Skeletal muscle cell (primary cell): ENCODE data around the gene BAIAP3.

Experiments used
- DNase-seq: peaks from one replicate; pipeline ENCODE4 v3.0.0-alpha.2; 2010; ENCODE audit warnings: low read depth
- H3K4me3 ChIP-seq: 2 replicates; pipeline ENCODE4 v1.5.1; 2011; ENCODE audit warnings: low read depth, mild to moderate bottlenecking, control low read depth, low read length, moderate library complexity

Gene BAIAP3

GRCh38 chr16:1379304-1380076 is 46.0 kb downstream of the BAIAP3 start:
- peak overlapping the region; percentile 51 for H3K4me3 ChIP-seq
- DNase-seq: no peak

- H3K4me3 ChIP-seq: no peak overlapping the region
- DNase-seq: no peak
Observed at GRCh38 chr16:1380195-1380594, 46.8 kb downstream of the BAIAP3 start.

GRCh38 chr16:1381612-1382406 is 48.4 kb downstream of the BAIAP3 start:
- DNase-seq: no peak
- no peak overlapping the region for H3K4me3 ChIP-seq

- H3K4me3 ChIP-seq: no peak overlapping the region
- no peak for DNase-seq
Observed at GRCh38 chr16:1383556-1383955, 50.1 kb downstream of the BAIAP3 start.

GRCh38 chr16:1385232-1385631 is 51.8 kb downstream of the BAIAP3 start:
- H3K4me3 ChIP-seq: no peak overlapping the region
- no peak for DNase-seq

- H3K4me3 ChIP-seq: no peak overlapping the region
- DNase-seq: no peak
Observed at GRCh38 chr16:1387331-1387730, 53.9 kb downstream of the BAIAP3 start.

- H3K4me3 ChIP-seq: no peak overlapping the region
- no peak for DNase-seq
Observed at GRCh38 chr16:1389762-1390161, 56.3 kb downstream of the BAIAP3 start.

- DNase-seq: no peak
- H3K4me3 ChIP-seq: no peak overlapping the region
Observed at GRCh38 chr16:1390239-1390779, 56.9 kb downstream of the BAIAP3 start.

GRCh38 chr16:1392826-1393225 is 59.4 kb downstream of the BAIAP3 start:
- H3K4me3 ChIP-seq: no peak overlapping the region
- DNase-seq: no peak

- no peak for DNase-seq
- no peak overlapping the region for H3K4me3 ChIP-seq
Observed at GRCh38 chr16:1393613-1394176, 60.2 kb downstream of the BAIAP3 start.

- DNase-seq: no peak
- H3K4me3 ChIP-seq: no peak overlapping the region
Observed at GRCh38 chr16:1394367-1394951, 61.0 kb downstream of the BAIAP3 start.

- no peak overlapping the region for H3K4me3 ChIP-seq
- no peak for DNase-seq
Observed at GRCh38 chr16:1395444-1396031, 62.1 kb downstream of the BAIAP3 start.

GRCh38 chr16:1397779-1398178 is 64.3 kb downstream of the BAIAP3 start:
- DNase-seq: no peak
- no peak overlapping the region for H3K4me3 ChIP-seq

- H3K4me3 ChIP-seq: no peak overlapping the region
- no peak for DNase-seq
Observed at GRCh38 chr16:1398351-1398750, 64.9 kb downstream of the BAIAP3 start.
